HG03558 (cell line): ENCODE data around the gene MAIP1.

Experiments used
- ATAC-seq: cut with Tn5 transposase; IDR thresholded peaks from one replicate; pipeline ENCODE4 v1.9.1; 2021; ENCODE audit warnings: moderate number of reproducible peaks; ENCODE audit not compliant: unreplicated experiment; ENCODE audit errors: extremely low read depth

MAIP1 gene

GRCh38 chr2:199985625-199986207 lies 30.3 kb downstream of the MAIP1 start:
- peak; percentile 70 for ATAC-seq

- ATAC-seq, result no peak
These were observed 32.2 kb downstream of the MAIP1 start for GRCh38 chr2:199987586-199987985.

- ATAC-seq, result no peak
These were observed 32.8 kb downstream of the MAIP1 start for GRCh38 chr2:199988151-199988550.

GRCh38 chr2:199989822-199990221 lies 34.4 kb downstream of the MAIP1 start:
- no peak for ATAC-seq

GRCh38 chr2:199991691-199992090 lies 36.3 kb downstream of the MAIP1 start:
- ATAC-seq, result no peak

GRCh38 chr2:199992296-199992695 lies 36.9 kb downstream of the MAIP1 start:
- ATAC-seq, result no peak

GRCh38 chr2:199994371-199994770 lies 39.0 kb downstream of the MAIP1 start:
- no peak for ATAC-seq

- ATAC-seq, result no peak
These were observed 39.5 kb downstream of the MAIP1 start for GRCh38 chr2:199994896-199995295.

GRCh38 chr2:199997296-199997695 lies 41.9 kb downstream of the MAIP1 start:
- ATAC-seq, result no peak

GRCh38 chr2:199999166-199999565 lies 43.8 kb downstream of the MAIP1 start:
- no peak for ATAC-seq

- ATAC-seq, result no peak
These were observed 45.2 kb downstream of the MAIP1 start for GRCh38 chr2:200000444-200001163.

GRCh38 chr2:200003444-200003843 lies 48.1 kb downstream of the MAIP1 start:
- no peak for ATAC-seq

- no peak for ATAC-seq
These were observed 50.3 kb downstream of the MAIP1 start for GRCh38 chr2:200005675-200006074.

- ATAC-seq, result no peak
These were observed 51.9 kb downstream of the MAIP1 start for GRCh38 chr2:200007306-200007705.

- ATAC-seq, result no peak
These were observed 57.0 kb downstream of the MAIP1 start for GRCh38 chr2:200012401-200012800.
